Mesenchymal stem cell (in vitro differentiated cells and primary cell): ENCODE results near the gene PAPSS2.
A peak's percentile ranks its signal among the peaks of the same experiment; 100 is the strongest.

Source experiments
- DNase-seq: peaks from one replicate; pipeline ENCODE4 v3.0.0-alpha.2; 2013
- H2AFZ ChIP-seq: one replicate; pipeline ENCODE4 v1.6.1; 2013; ENCODE audit warnings: low read depth, mild to moderate bottlenecking, control low read depth, inconsistent platforms, low read length, moderate library complexity
- H2AK5ac ChIP-seq: 2 replicates; pipeline ENCODE4 v1.6.1; 2013; ENCODE audit warnings: low read length, moderate library complexity, mild to moderate bottlenecking, inconsistent platforms; ENCODE audit not compliant: severe bottlenecking
- H2BK120ac ChIP-seq: one replicate; pipeline ENCODE4 v1.6.1; 2013; ENCODE audit warnings: low read depth, mild to moderate bottlenecking, inconsistent platforms, low read length, moderate library complexity
- H2BK12ac ChIP-seq, 2 experiments: one replicate each; pipeline ENCODE4 v1.6.1; 2013; ENCODE audit warnings: inconsistent platforms in 2 of 2, low read length in 2 of 2, mild to moderate bottlenecking in 2 of 2, moderate library complexity in 2 of 2, control low read depth in 1 of 2
- H2BK15ac ChIP-seq: one replicate; pipeline ENCODE4 v1.6.1; 2013; ENCODE audit warnings: mild to moderate bottlenecking, low read depth, inconsistent platforms; ENCODE audit not compliant: poor library complexity, severe bottlenecking
- H2BK5ac ChIP-seq: 2 replicates; pipeline ENCODE4 v1.6.1; 2013; ENCODE audit warnings: low read depth, mild to moderate bottlenecking, low read length, control low read depth, inconsistent platforms; ENCODE audit not compliant: poor library complexity, severe bottlenecking
- H3K14ac ChIP-seq, 2 experiments: one replicate each; pipeline ENCODE4 v1.6.1; 2013; ENCODE audit warnings: inconsistent platforms in 2 of 2, low read length in 2 of 2, control low read depth in 1 of 2, mild to moderate bottlenecking in 1 of 2, moderate library complexity in 1 of 2
- H3K18ac ChIP-seq, 2 experiments: one replicate each; pipeline ENCODE4 v1.6.1; 2013; ENCODE audit warnings: inconsistent platforms in 2 of 2, low read length in 2 of 2, control low read depth in 1 of 2, low read depth in 1 of 2, mild to moderate bottlenecking in 1 of 2
- H3K23ac ChIP-seq, 2 experiments: one replicate each; pipeline ENCODE4 v1.6.1; 2013; ENCODE audit warnings: inconsistent platforms in 2 of 2, low read length in 2 of 2, mild to moderate bottlenecking in 2 of 2, moderate library complexity in 2 of 2, control low read depth in 1 of 2
- H3K27ac ChIP-seq: 2 replicates; pipeline ENCODE4 v1.5.1; 2013; ENCODE audit warnings: mild to moderate bottlenecking, moderate library complexity, low read length, control low read depth, inconsistent platforms; ENCODE audit not compliant: poor library complexity, severe bottlenecking
- H3K27me3 ChIP-seq, 2 experiments: 2 replicates each; pipeline versions ENCODE4 v1.6.1 to v1.7.0; 2013; ENCODE audit warnings: low read length in 2 of 2, mild to moderate bottlenecking in 2 of 2, moderate library complexity in 2 of 2, control low read depth in 1 of 2, inconsistent platforms in 1 of 2; ENCODE audit not compliant: control insufficient read depth in 1 of 2, insufficient read depth in 1 of 2
- H3K36me3 ChIP-seq, 2 experiments: 2 replicates each; pipeline versions ENCODE4 v1.6.1 to v1.7.0; 2013; ENCODE audit warnings: low read length in 2 of 2, control low read depth in 1 of 2, inconsistent platforms in 1 of 2, low read depth in 1 of 2, mild to moderate bottlenecking in 1 of 2; ENCODE audit not compliant: insufficient read depth in 2 of 2, control insufficient read depth in 1 of 2
- H3K4ac ChIP-seq, 2 experiments: one replicate each; pipeline ENCODE4 v1.6.1; 2013; ENCODE audit warnings: inconsistent platforms in 2 of 2, low read length in 2 of 2, mild to moderate bottlenecking in 2 of 2, moderate library complexity in 2 of 2, control low read depth in 1 of 2, low read depth in 1 of 2
- H3K4me1 ChIP-seq: 2 replicates; pipeline ENCODE4 v1.6.1; 2013; ENCODE audit warnings: low read depth, low read length, control low read depth; ENCODE audit not compliant: control insufficient read depth, insufficient read depth
- H3K4me2 ChIP-seq: 2 replicates; pipeline ENCODE4 v1.6.1; 2013; ENCODE audit warnings: low read length, mild to moderate bottlenecking, inconsistent platforms; ENCODE audit not compliant: poor library complexity, severe bottlenecking
- H3K4me3 ChIP-seq, 2 experiments: 2 replicates each; pipeline versions ENCODE4 v1.5.1 to v1.7.0; 2013; ENCODE audit warnings: low read length in 2 of 2, mild to moderate bottlenecking in 2 of 2, control low read depth in 1 of 2, low read depth in 1 of 2; ENCODE audit not compliant: insufficient read depth in 1 of 2
- H3K79me1 ChIP-seq: replicated peaks from 2 replicates; pipeline ENCODE4 v1.6.1; 2013; ENCODE audit warnings: mild to moderate bottlenecking, control low read depth, low read length, inconsistent platforms; ENCODE audit not compliant: poor library complexity, severe bottlenecking
- H3K9ac ChIP-seq: 2 replicates; pipeline ENCODE4 v1.7.0; 2013; ENCODE audit warnings: mild to moderate bottlenecking, low read length, moderate library complexity
- H3K9me3 ChIP-seq: 2 replicates; pipeline ENCODE4 v1.7.0; 2013; ENCODE audit warnings: mild to moderate bottlenecking, low read length; ENCODE audit not compliant: control insufficient read depth
- H4K8ac ChIP-seq: one replicate; pipeline ENCODE4 v1.6.1; 2013; ENCODE audit warnings: inconsistent platforms, mild to moderate bottlenecking, low read length, moderate library complexity
- H4K91ac ChIP-seq: one replicate; pipeline ENCODE4 v1.6.1; 2013; ENCODE audit warnings: mild to moderate bottlenecking, low read length, inconsistent platforms
- WGBS: methylation state at CpG from one replicate; pipeline ENCODE4 v1.1.7; 2013; ENCODE audit warnings: mixed read lengths; 5-methylcytosine and 5-hydroxymethylcytosine counted together

PAPSS2 gene

DNA sequence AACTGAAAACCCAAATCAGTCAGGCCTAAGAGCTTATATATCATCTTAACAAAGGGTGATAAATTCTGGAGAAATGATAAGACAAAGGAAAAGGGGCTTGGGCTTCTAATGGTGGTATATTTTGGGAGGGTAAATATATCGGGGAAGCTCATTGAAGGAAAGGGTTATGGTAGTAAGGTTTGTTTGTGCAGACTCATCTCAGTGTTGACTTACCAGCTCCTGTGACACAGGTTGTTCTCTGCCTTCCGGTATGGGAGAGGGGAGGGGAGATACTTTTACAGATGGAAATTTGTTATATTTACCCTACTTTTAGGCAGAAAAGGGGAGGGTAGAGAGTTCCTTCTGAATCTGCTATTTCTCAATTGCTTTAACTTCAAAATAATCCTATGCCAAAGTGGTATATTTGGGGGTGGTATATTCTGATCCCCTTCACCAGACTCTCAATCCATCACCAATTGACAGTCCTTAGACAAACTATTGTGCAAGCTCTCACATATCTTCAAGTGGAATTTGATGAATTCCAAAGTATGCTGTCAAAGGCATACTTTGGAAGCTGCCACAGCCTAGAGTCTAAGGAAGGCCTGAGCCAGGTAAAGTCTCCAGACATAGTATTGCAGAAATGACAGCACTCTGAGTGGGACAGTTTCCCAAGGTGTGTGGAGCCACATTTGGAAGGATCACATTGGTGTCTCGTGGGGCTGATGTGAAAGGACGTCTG, 13.3 kb upstream of the PAPSS2 start:
- Histone ChIP-seq H3K4me1 (no peaks in the 10 kb centered on the region), H3K4me2 (no peak overlapping the region), H3K14ac (no peak overlapping the region), H2BK5ac (no peak overlapping the region), H2AK5ac (no peak overlapping the region), H3K23ac (no peak overlapping the region), H4K8ac (no peak overlapping the region), H3K36me3 (no peaks in the 10 kb centered on the region), H2AFZ (no peak overlapping the region), H3K27ac (no peak overlapping the region), H3K9me3 (no peaks in the 10 kb centered on the region), H2BK15ac (no peak overlapping the region), H2BK120ac (no peak overlapping the region), H3K79me1 (no peaks in the 10 kb centered on the region), H2BK12ac (no peak overlapping the region), H3K18ac (no peak overlapping the region), H3K4me3 (no peak overlapping the region), H3K27me3 (no peaks in the 10 kb centered on the region), H3K9ac (no peak overlapping the region), H4K91ac (no peak overlapping the region), H3K4ac (no peak overlapping the region)
- WGBS: 82% methylated on average over 4 of the region's 4 CpGs
- DNase-seq: no peak

DNA sequence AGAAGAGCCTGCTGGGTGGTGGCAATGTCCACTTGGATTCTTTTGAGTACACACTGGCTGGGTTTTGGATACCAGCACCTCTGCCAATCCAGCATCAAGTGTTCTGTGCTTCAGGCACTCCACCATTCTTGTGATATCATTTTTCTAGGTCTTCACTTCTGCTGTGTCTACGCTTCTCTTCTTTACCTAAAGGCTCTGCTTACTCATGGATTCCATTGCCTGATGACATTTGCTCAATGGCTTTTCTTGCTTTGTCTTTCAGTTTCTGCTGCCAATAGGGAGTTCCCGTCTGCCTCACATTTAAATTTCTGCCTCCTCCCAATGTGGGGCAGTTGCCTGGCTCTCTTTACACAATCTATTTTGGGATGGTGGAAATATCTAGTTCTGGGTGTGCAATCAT, 12.7 kb upstream of the PAPSS2 start:
- Histone ChIP-seq H3K4ac (no peak overlapping the region), H3K36me3 (no peaks in the 10 kb centered on the region), H2BK12ac (no peak overlapping the region), H3K4me3 (no peak overlapping the region), H2BK15ac (no peak overlapping the region), H3K9me3 (no peaks in the 10 kb centered on the region), H3K4me1 (peaks cover 2% of the 10 kb centered on the region), H3K79me1 (no peaks in the 10 kb centered on the region), H3K23ac (no peak overlapping the region), H3K14ac (no peak overlapping the region), H3K18ac (no peak overlapping the region), H3K4me2 (no peak overlapping the region), H3K9ac (no peak overlapping the region), H2AK5ac (no peak overlapping the region), H2BK120ac (no peak overlapping the region), H2AFZ (no peak overlapping the region), H3K27ac (no peak overlapping the region), H4K8ac (no peak overlapping the region), H2BK5ac (no peak overlapping the region), H3K27me3 (no peaks in the 10 kb centered on the region), H4K91ac (no peak overlapping the region)
- DNase-seq: no peak
- WGBS: 30% methylated on average over 1 of the region's 2 CpGs

- H3K9ac ChIP-seq: no peak overlapping the region
- WGBS: 95% methylated on average over 4 of the region's 5 CpGs
- DNase-seq: no peak
Observed at GRCh38 chr10:87650838-87651589, 8.7 kb upstream of the PAPSS2 start.

DNA sequence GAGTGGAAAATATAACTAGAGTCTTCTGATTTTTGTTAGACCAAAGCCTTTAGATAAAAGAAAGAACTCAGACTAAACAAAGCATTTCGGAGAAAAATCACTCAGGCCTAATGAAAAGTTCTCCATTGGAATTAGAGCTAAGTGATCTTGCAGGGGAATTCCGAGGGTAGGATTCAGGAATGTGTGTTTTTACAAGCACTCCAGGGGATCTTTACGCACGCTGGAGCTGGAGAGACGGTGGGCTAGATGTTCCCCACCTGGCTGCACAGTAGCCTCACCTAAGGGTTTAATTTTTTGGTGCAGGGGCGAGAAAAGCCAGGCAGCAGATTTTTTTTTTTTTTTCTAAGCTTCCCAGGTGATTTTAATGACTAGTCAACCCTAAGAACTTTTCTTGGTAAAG, 7.9 kb upstream of the PAPSS2 start:
- H3K23ac ChIP-seq: no peak overlapping the region
- no peak overlapping the region for H4K91ac ChIP-seq
- no peaks in the 10 kb centered on the region for H3K36me3 ChIP-seq
- 53% methylated on average over 6 of the region's 6 CpGs for WGBS
- no peaks in the 10 kb centered on the region for H3K9me3 ChIP-seq
- H3K4ac ChIP-seq: no peak overlapping the region
- H3K14ac ChIP-seq: no peak overlapping the region
- H2AK5ac ChIP-seq: no peak overlapping the region
- H2BK120ac ChIP-seq: no peak overlapping the region
- no peak overlapping the region for H3K9ac ChIP-seq
- peak overlapping the region; percentile 42 for H2AFZ ChIP-seq
- no peak overlapping the region for H4K8ac ChIP-seq
- no peak overlapping the region for H2BK12ac ChIP-seq
- no peak overlapping the region for H3K18ac ChIP-seq
- H3K27me3 ChIP-seq: no peaks in the 10 kb centered on the region
- H3K4me1 ChIP-seq: peaks cover 2% of the 10 kb centered on the region
- DNase-seq: no peak
- H2BK15ac ChIP-seq: no peak overlapping the region
- no peak overlapping the region for H3K27ac ChIP-seq
- no peak overlapping the region for H2BK5ac ChIP-seq
- no peaks in the 10 kb centered on the region for H3K79me1 ChIP-seq
- no peak overlapping the region for H3K4me3 ChIP-seq
- peak overlapping the region; percentile 33 for H3K4me2 ChIP-seq

More at GRCh38 chr10:87650838-87651589, 8.7 kb upstream of the PAPSS2 start:
- Histone ChIP-seq H4K8ac (no peak overlapping the region), H3K14ac (no peak overlapping the region), H3K79me1 (no peaks in the 10 kb centered on the region), H3K18ac (no peak overlapping the region), H2AFZ (no peak overlapping the region), H3K23ac (no peak overlapping the region), H3K9me3 (no peaks in the 10 kb centered on the region), H3K4me2 (no peak overlapping the region), H2BK12ac (no peak overlapping the region), H2BK15ac (no peak overlapping the region), H3K4ac (no peak overlapping the region), H3K36me3 (no peaks in the 10 kb centered on the region), H3K4me3 (no peak overlapping the region), H2BK5ac (no peak overlapping the region), H3K27ac (no peak overlapping the region), H2BK120ac (no peak overlapping the region), H2AK5ac (no peak overlapping the region), H3K4me1 (peaks cover 2% of the 10 kb centered on the region), H3K27me3 (no peaks in the 10 kb centered on the region), H4K91ac (no peak overlapping the region)
